Prostate gland (tissue), 2 donors: ENCODE measurements around the gene PRRC2A. TPM values are rescaled to one million over a fixed set of nuclear protein-coding genes. Genes with fewer than 3 reads are reported as not detected.

Experiments
- DNase-seq: peaks from one replicate; pipeline ENCODE4 v3.0.0-alpha.2; 2019; ENCODE audit warnings: low spot score
- H3K27ac ChIP-seq, 2 donors: fragments of 200-600 bp; sonication (generic); 2 replicates each; pipeline ENCODE4 v1.5.1; 2017 to 2019
- H3K27me3 ChIP-seq: fragments of 200-600 bp; sonication (generic); replicated peaks from 2 replicates; pipeline ENCODE4 v1.5.1; 2019; ENCODE audit not compliant: insufficient read depth
- H3K36me3 ChIP-seq, 2 donors: fragments of 200-600 bp; sonication (generic); 1 replicate in 1 of 2; 2 replicates in 1 of 2; pipeline versions ENCODE4 v1.5.1 to v1.8.1; 2017 to 2019
- H3K4me1 ChIP-seq: fragments of 200-600 bp; sonication (generic); replicated peaks from 2 replicates; pipeline ENCODE4 v1.5.1; 2019
- H3K4me3 ChIP-seq, 2 donors: fragments of 200-600 bp; sonication (generic); 2 replicates each; pipeline ENCODE4 v1.5.1; 2017 to 2019
- H3K9me3 ChIP-seq: fragments of 200-600 bp; sonication (generic); 2 replicates; pipeline ENCODE4 v1.5.1; 2017
- POLR2A ChIP-seq: fragments of 450-650 bp; IDR thresholded peaks from one replicate; pipeline ENCODE4 v1.6.1; 2016; ENCODE audit warnings: antibody characterized with exemption, mild to moderate bottlenecking
- POLR2AphosphoS5 ChIP-seq: sonication (generic); formaldehyde crosslinking; IDR thresholded peaks from one replicate; pipeline ENCODE4 v1.6.1; 2017; ENCODE audit warnings: antibody characterized with exemption
- WGBS: methylation state at CpG from one replicate; pipeline ENCODE4 v1.1.5; 2018; 5-methylcytosine and 5-hydroxymethylcytosine counted together
- intact Hi-C: fragments of 100-400 bp; cut with DNase I; formaldehyde crosslinking; loops from one replicate; pipeline ENCODE4 v1.14.2; 2022
- total RNA-seq, 2 donors: library from RNA; depleted of rRNA; stranded (reverse); fragments of >200 nt; gene quantifications; one replicate each; pipeline ENCODE4 v1.1.0, GENCODE V29; 2016
- TF ChIP-seq, protein P1 (sequence below), 4 experiments: fragments of 200-600 bp in 2 of 4; fragments of 450-650 bp in 2 of 4; sonication (generic) in 2 of 4; IDR thresholded peaks; 1 replicate in 3 of 4; 2 replicates in 1 of 4; pipeline ENCODE4 v1.5.1; 2016 to 2019; ENCODE audit warnings: antibody characterized with exemption in 4 of 4, mild to moderate bottlenecking in 2 of 4, moderate library complexity in 2 of 4

Gene PRRC2A
- total RNA-seq, 2 donors from 2014 or later = 129 to 247 TPM

DNA sequence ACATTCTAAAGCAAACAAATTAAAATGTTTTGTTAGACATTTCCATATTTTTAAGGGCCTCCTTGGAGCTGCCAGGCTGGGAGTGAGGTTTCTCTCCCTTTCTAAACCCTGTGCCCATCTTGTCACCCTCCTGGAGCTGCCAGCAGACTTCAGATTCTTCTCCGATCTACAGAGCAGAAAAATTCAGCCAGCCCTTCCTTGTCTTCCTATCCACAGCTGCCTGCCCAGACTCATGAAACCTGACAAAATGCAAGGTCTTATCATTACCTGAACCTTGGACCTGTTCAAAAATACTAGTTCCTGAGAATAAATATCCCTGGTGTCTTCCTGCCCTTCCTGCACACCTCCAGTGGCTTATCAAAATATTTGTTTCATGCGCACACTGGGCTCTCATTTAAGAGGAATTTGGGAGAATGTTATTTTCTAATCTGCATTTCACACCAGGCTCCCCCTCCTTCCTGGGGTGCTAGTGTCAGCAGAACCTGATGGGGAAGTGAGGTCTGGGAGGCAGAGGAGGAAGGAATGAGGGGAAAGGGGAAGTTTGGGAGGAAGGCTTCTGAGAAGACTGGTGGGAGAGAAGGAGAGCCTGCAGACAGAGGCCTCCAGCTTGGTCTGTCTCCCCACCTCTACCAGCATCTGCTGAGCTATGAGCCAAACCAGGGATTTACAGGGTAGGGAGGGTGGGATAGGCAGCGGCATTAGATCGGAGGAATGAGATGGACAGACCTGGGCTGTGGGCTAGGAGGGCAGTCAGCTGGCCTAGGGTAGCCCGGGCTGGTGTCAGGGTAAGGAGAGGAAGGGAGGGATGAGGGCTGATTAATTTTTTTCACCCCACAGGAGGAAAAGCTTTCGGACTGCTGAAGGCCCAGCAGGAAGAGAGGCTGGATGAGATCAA is 5.6 kb upstream of the PRRC2A start, which contains the start of gene AIF1:
Gene AIF1 (plus strand): TSS at position 551 of the 895 bp plus-strand sequence. CDS start 96 bp downstream, at position 647.
- H3K36me3 ChIP-seq = no peaks in the 10 kb centered on the region
- no peak for DNase-seq
- H3K27ac ChIP-seq = no peak within 1 kb of the TSS
- H3K4me1 ChIP-seq = no peaks in the 10 kb centered on the region
- WGBS = 59% methylated on average over 6 of the region's 6 CpGs
- no peaks in the 10 kb centered on the region for H3K9me3 ChIP-seq
- H3K27me3 ChIP-seq = no peaks in the 10 kb centered on the region
- H3K4me3 ChIP-seq = no peak within 1 kb of the TSS
- intact Hi-C loops = no loop called here
- TF ChIP-seq, protein P1, sequence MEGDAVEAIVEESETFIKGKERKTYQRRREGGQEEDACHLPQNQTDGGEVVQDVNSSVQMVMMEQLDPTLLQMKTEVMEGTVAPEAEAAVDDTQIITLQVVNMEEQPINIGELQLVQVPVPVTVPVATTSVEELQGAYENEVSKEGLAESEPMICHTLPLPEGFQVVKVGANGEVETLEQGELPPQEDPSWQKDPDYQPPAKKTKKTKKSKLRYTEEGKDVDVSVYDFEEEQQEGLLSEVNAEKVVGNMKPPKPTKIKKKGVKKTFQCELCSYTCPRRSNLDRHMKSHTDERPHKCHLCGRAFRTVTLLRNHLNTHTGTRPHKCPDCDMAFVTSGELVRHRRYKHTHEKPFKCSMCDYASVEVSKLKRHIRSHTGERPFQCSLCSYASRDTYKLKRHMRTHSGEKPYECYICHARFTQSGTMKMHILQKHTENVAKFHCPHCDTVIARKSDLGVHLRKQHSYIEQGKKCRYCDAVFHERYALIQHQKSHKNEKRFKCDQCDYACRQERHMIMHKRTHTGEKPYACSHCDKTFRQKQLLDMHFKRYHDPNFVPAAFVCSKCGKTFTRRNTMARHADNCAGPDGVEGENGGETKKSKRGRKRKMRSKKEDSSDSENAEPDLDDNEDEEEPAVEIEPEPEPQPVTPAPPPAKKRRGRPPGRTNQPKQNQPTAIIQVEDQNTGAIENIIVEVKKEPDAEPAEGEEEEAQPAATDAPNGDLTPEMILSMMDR (IDR thresholded peaks at IDR 0.05) = no peak
- no peak for TF ChIP-seq POLR2AphosphoS5
- TF ChIP-seq POLR2A = no peak

DNA sequence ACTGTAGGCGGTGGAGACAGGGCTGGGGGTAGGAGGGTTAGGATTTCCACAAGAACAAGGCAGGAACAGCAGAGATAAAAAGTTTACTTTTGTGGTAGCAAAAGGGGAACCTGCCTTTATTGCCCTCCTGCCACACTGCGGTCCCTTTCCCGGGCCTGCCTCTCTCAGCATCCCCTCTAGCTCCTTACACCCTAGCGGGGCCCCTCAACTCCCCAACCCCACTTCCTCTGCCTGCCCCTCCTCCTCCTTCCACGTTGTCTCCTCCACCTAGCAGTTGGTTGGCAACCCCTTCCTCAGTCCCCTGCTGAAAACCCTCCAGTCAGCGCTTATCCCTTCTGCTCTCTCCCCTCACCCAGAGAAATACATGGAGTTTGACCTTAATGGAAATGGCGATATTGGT is 4.8 kb upstream of the PRRC2A start:
- no peaks in the 10 kb centered on the region for H3K27me3 ChIP-seq
- intact Hi-C loops = no loop called here
- no peak overlapping the region for H3K4me3 ChIP-seq

DNA sequence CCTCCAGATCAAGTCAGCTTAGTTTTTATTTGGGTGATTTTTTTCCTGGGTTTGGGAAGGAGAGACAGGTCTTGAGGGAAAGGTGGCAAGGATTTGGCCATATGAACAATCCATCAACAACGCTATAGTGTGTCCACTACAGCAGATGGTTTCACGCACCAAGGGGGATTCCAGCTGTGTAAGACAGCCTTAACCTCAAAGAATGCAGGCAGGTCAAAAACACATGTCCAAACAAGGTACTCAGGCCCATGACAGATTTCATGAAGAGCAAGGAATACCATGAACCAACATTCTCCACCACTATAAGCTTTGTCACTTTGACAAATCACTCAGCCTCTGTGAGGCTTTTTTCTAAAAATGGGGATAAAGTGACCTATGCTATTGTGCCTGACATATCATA is 3.5 kb upstream of the PRRC2A start:
- Histone ChIP-seq H3K27me3 (no peaks in the 10 kb centered on the region), H3K36me3 (no peaks in the 10 kb centered on the region), H3K9me3 (no peaks in the 10 kb centered on the region), H3K4me1 (no peaks in the 10 kb centered on the region), H3K27ac (no peak overlapping the region), H3K4me3 (no peak overlapping the region)
- intact Hi-C loops = no loop called here
- TF ChIP-seq, protein P1 (IDR thresholded peaks at IDR 0.05) = no peak
- TF ChIP-seq POLR2AphosphoS5 (no peak), POLR2A (no peak)
- DNase-seq = no peak
- 84% methylated on average over 2 of the region's 2 CpGs for WGBS

More for the DNA sequence above, 4.8 kb upstream of the PRRC2A start:
- WGBS = 64% methylated on average over 7 of the region's 7 CpGs
- Histone ChIP-seq H3K9me3 (no peaks in the 10 kb centered on the region), H3K4me1 (no peaks in the 10 kb centered on the region), H3K36me3 (no peaks in the 10 kb centered on the region), H3K27ac (no peak overlapping the region)
- DNase-seq = no peak
- TF ChIP-seq POLR2A = no peak
- TF ChIP-seq POLR2AphosphoS5 = no peak
- TF ChIP-seq, protein P1 (IDR thresholded peaks at IDR 0.05) = no peak

- intact Hi-C loops = loop anchor here (5.0 kb wide), 1 partner anchor 1352 kb away; no protein-coding TSS in a partner anchor
- no peaks in the 10 kb centered on the region for H3K27me3 ChIP-seq
- peak; percentile 97 for DNase-seq
- under 1% methylated on average over 50 of the region's 50 CpGs for WGBS
- H3K4me3 ChIP-seq = peak overlapping the region; percentile 63 to 84
- peak overlapping the region; percentile 92 to 96 for H3K27ac ChIP-seq
- H3K36me3 ChIP-seq = peaks cover 9 to 10% of the 10 kb centered on the region in 2 donors
- no peaks in the 10 kb centered on the region for H3K4me1 ChIP-seq
- TF ChIP-seq, protein P1 (IDR thresholded peaks at IDR 0.05) = peak in 2 of 4 experiments; percentile 29 to 44
- peak; percentile 94 for TF ChIP-seq POLR2AphosphoS5
- peak; percentile 97 for TF ChIP-seq POLR2A
- no peaks in the 10 kb centered on the region for H3K9me3 ChIP-seq
Measured at GRCh38 chr6:31619805-31620585, 520 bp upstream of the PRRC2A start.
